GM12892 (cell line): ENCODE data around the gene PPP1R12A.

Experiments used
- POLR2A ChIP-seq: IDR thresholded peaks from 2 replicates; pipeline ENCODE4 v1.6.1; 2011; ENCODE audit warnings: low read depth, low read length, control low read depth
- POLR2AphosphoS5 ChIP-seq: IDR thresholded peaks from 2 replicates; pipeline ENCODE4 v1.6.1; 2011; ENCODE audit warnings: low read depth, low read length, control low read depth
- TAF1 ChIP-seq: IDR thresholded peaks from 2 replicates; pipeline ENCODE4 v1.6.1; 2011; ENCODE audit warnings: low read depth, mild to moderate bottlenecking, control low read depth, low read length, borderline replicate concordance

DNA sequence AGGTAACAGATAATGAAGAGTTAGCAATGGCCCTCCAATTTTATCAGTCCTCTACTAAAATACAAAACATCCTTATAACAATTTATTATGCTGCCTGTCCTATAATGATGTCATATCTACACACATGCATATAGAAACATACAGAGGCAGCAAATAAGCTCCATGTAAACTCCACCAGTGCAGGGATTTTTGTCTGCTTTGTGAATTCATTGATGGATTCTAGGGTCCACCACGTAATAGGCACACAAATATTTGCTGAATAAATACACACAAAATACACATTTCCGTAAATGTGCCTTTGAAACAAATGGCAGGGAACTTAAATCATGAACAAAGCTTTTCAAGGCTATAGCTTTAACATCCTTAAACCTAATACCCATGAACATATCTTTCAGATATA lies 34.7 kb downstream of the PPP1R12A start:
- TF ChIP-seq TAF1 = no peak
- no peak for TF ChIP-seq POLR2AphosphoS5
- TF ChIP-seq POLR2A = no peak
